ENCODE results near the gene BCL2A1. TPM values are rescaled to one million over a fixed set of nuclear protein-coding genes. Genes with fewer than 3 reads are reported as not detected.

Gene BCL2A1
- polyA plus RNA-seq, 1 donor (not counting 4 experiments of a cell fraction or from before 2014, with no cell fraction given), result 0.10 TPM

GRCh38 chr15:79943820-79944219 is 27.2 kb downstream of the BCL2A1 start:
- H2AFZ ChIP-seq (ENCODE audit: control insufficient read depth, low read length), result no peak overlapping the region
- no peak overlapping the region for H3K4me2 ChIP-seq (ENCODE audit: control insufficient read depth, extremely low read depth, insufficient read depth, low read depth, low read length)
- H3K27ac ChIP-seq (ENCODE audit: control insufficient read depth, insufficient read depth, low read length), result no peak overlapping the region
- H3K9me1 ChIP-seq (ENCODE audit: control insufficient read depth, extremely low read depth, insufficient read depth, low read length), result no peaks in the 10 kb centered on the region
- no peaks in the 10 kb centered on the region for H3K27me3 ChIP-seq (ENCODE audit: control insufficient read depth, extremely low read depth, insufficient read depth, low read length)
- no peak for TF ChIP-seq EZH2 (IDR thresholded peaks at IDR 0.05; ENCODE audit: low read length)
- TF ChIP-seq, protein P1, sequence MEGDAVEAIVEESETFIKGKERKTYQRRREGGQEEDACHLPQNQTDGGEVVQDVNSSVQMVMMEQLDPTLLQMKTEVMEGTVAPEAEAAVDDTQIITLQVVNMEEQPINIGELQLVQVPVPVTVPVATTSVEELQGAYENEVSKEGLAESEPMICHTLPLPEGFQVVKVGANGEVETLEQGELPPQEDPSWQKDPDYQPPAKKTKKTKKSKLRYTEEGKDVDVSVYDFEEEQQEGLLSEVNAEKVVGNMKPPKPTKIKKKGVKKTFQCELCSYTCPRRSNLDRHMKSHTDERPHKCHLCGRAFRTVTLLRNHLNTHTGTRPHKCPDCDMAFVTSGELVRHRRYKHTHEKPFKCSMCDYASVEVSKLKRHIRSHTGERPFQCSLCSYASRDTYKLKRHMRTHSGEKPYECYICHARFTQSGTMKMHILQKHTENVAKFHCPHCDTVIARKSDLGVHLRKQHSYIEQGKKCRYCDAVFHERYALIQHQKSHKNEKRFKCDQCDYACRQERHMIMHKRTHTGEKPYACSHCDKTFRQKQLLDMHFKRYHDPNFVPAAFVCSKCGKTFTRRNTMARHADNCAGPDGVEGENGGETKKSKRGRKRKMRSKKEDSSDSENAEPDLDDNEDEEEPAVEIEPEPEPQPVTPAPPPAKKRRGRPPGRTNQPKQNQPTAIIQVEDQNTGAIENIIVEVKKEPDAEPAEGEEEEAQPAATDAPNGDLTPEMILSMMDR (optimal IDR thresholded peaks at IDR 0.05 in 1 of 3, IDR thresholded peaks at IDR 0.05 in 1 of 3, conservative IDR thresholded peaks at IDR 0.05 in 1 of 3; ENCODE audit: extremely low read depth in 1 of 3, insufficient read depth in 2 of 3, low read length in 3 of 3), result no peak
- no peak overlapping the region for H3K9ac ChIP-seq (ENCODE audit: control insufficient read depth, extremely low read depth, insufficient read depth, low read length)
- no peaks in the 10 kb centered on the region for H3K4me1 ChIP-seq (ENCODE audit: control insufficient read depth, extremely low read depth, insufficient read depth, low read length)
- H3K79me2 ChIP-seq (ENCODE audit: control insufficient read depth, insufficient read depth, low read length), result no peaks in the 10 kb centered on the region
- no peak overlapping the region for H3K4me3 ChIP-seq (ENCODE audit: control insufficient read depth in 2 of 3, extremely low read depth in 1 of 3, insufficient read depth in 2 of 3, low read depth in 1 of 3, low read length in 3 of 3)
- DNase-seq (ENCODE audit: low read depth, low spot score), result no peak
- dilution Hi-C loops (cut with MboI; ENCODE audit: extremely low pct_ligation_motif_present, low sequenced_read_pairs), result no loop called here
- no peak for FAIRE-seq
- H4K20me1 ChIP-seq (ENCODE audit: control insufficient read depth, extremely low read depth, insufficient read depth, low read length), result no peaks in the 10 kb centered on the region
- H3K9me3 ChIP-seq (ENCODE audit: control insufficient read depth, low read depth, low read length), result no peaks in the 10 kb centered on the region
- no peaks in the 10 kb centered on the region for H3K36me3 ChIP-seq (ENCODE audit: control insufficient read depth in 2 of 2, extremely low read depth in 1 of 2, insufficient read depth in 2 of 2, low read length in 2 of 2)

- no peak overlapping the region for H3K9ac ChIP-seq (ENCODE audit: control insufficient read depth, extremely low read depth, insufficient read depth, low read length)
- TF ChIP-seq, protein P1 (optimal IDR thresholded peaks at IDR 0.05 in 1 of 3, IDR thresholded peaks at IDR 0.05 in 1 of 3, conservative IDR thresholded peaks at IDR 0.05 in 1 of 3; ENCODE audit: extremely low read depth in 1 of 3, insufficient read depth in 2 of 3, low read length in 3 of 3), result no peak
- no peak for TF ChIP-seq EZH2 (IDR thresholded peaks at IDR 0.05; ENCODE audit: low read length)
- H3K36me3 ChIP-seq (ENCODE audit: control insufficient read depth in 2 of 2, extremely low read depth in 1 of 2, insufficient read depth in 2 of 2, low read length in 2 of 2), result no peaks in the 10 kb centered on the region
- no peaks in the 10 kb centered on the region for H3K9me3 ChIP-seq (ENCODE audit: control insufficient read depth, low read depth, low read length)
- H3K79me2 ChIP-seq (ENCODE audit: control insufficient read depth, insufficient read depth, low read length), result no peaks in the 10 kb centered on the region
- no peak overlapping the region for H3K4me2 ChIP-seq (ENCODE audit: control insufficient read depth, extremely low read depth, insufficient read depth, low read depth, low read length)
- no peak overlapping the region for H3K4me3 ChIP-seq (ENCODE audit: control insufficient read depth in 2 of 3, extremely low read depth in 1 of 3, insufficient read depth in 2 of 3, low read depth in 1 of 3, low read length in 3 of 3)
- DNase-seq (ENCODE audit: low read depth, low spot score) (no peak), FAIRE-seq (no peak)
- no peaks in the 10 kb centered on the region for H4K20me1 ChIP-seq (ENCODE audit: control insufficient read depth, extremely low read depth, insufficient read depth, low read length)
- no peaks in the 10 kb centered on the region for H3K4me1 ChIP-seq (ENCODE audit: control insufficient read depth, extremely low read depth, insufficient read depth, low read length)
- H3K27ac ChIP-seq (ENCODE audit: control insufficient read depth, insufficient read depth, low read length), result no peak overlapping the region
- H3K27me3 ChIP-seq (ENCODE audit: control insufficient read depth, extremely low read depth, insufficient read depth, low read length), result no peaks in the 10 kb centered on the region
- H3K9me1 ChIP-seq (ENCODE audit: control insufficient read depth, extremely low read depth, insufficient read depth, low read length), result no peaks in the 10 kb centered on the region
- H2AFZ ChIP-seq (ENCODE audit: control insufficient read depth, low read length), result no peak overlapping the region
- dilution Hi-C loops (cut with MboI; ENCODE audit: extremely low pct_ligation_motif_present, low sequenced_read_pairs), result no loop called here
These were observed 28.1 kb downstream of the BCL2A1 start for GRCh38 chr15:79942741-79943481.
